Measurements from ENCODE around the gene ZMYND10.

ZMYND10 gene

DNA sequence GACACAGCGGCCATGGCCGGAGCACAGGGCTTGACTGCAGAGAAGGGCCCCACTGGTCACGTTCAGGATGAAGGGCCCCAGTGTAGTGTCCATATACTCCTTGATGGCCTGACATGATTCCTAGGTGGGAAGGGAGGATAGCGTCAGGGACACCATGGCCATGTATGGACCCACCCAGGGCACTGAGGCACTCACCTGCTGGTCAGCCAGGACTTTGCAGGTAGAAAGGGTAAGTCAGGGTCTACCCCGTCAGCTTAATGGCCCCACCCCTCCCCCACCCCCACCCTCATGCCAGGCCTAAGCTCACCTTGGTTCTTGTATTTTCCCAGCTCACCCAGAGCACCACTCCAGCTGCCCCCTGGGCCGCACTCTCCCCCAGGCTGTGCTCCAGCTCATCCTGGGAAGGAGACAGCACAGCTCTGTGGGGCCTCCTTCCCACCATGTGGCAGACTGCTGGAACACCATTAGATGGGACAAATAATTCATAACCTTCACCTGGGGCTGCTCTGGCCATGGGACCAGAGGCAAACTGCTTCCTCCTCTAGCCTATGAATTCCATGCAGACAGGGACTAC, 44.8 kb downstream of the ZMYND10 start:
- no peak for DNase-seq (ENCODE audit: extremely low spot score)
- TF ChIP-seq CTBP1 (IDR thresholded peaks at IDR 0.05; ENCODE audit: borderline replicate concordance) (no peak), SUZ12 (IDR thresholded peaks at IDR 0.05) (no peak)
- ChIA-PET POLR2A (interaction anchor here (1.0 to 3.5 kb wide), 3 partner anchors 9 to 36 kb away, joined by 4 to 21 read pairs (median 5); partner anchors contain the start of gene TUSC2), CTCF (no interaction called here)

DNA sequence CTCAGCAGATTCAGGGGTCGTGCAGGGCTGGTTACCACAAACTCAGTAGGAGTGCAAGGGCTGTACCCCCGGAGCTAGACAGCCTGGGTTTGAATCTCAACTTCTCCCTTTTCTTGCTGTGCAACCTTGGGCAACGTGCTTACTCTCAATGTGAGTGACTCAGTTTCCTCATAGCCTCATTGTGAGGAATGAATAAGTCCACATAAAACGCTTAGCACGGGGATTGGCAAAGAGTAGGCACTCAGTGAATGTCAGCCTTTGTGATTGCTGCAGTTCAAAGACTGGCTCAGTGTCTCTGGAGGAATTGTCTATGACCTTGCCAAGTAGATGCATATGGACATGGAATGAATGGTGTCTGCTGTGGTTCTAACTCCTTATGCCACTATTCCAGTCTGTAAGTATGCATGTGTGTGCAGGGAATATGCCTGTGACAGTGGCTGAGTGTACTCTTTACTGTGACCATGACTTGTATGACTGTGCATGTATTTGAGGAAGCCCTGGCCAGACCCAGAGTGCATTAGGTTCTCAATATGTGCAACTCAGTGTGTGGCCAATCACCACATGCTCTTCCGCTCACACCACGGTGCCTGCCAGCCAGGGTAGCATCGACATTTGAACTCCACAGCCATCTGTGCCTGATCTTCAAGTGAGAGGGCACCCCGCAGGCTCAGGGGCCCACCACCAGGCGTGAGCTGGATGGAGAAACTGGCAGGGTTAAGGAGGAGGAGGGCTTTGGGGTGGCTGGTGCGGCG, 45.4 kb downstream of the ZMYND10 start:
- TF ChIP-seq LEF1 (IDR thresholded peaks at IDR 0.05; ENCODE audit: borderline replicate concordance) (no peak), BHLHE40 (IDR thresholded peaks at IDR 0.05; ENCODE audit: borderline replicate concordance) (no peak), CTBP1 (IDR thresholded peaks at IDR 0.05; ENCODE audit: borderline replicate concordance) (no peak), FOXK2 (IDR thresholded peaks at IDR 0.05) (no peak), ARNT (IDR thresholded peaks at IDR 0.05) (no peak), FOXA1 (IDR thresholded peaks at IDR 0.05) (no peak), ZNF384 (IDR thresholded peaks at IDR 0.05) (no peak), FOXM1 (IDR thresholded peaks at IDR 0.05; ENCODE audit: borderline replicate concordance) (no peak), SUZ12 (IDR thresholded peaks at IDR 0.05) (no peak), SP1 (IDR thresholded peaks at IDR 0.05) (no peak), TARDBP (IDR thresholded peaks at IDR 0.05) (no peak), HDGF (IDR thresholded peaks at IDR 0.05; ENCODE audit: borderline replicate concordance) (peak; percentile 71; the same call in 1 of the 2 replicates), L3MBTL2 (conservative IDR thresholded peaks at IDR 0.05) (peak; percentile 27), NFRKB (IDR thresholded peaks at IDR 0.05) (no peak)
- TF ChIP-seq, protein P1, sequence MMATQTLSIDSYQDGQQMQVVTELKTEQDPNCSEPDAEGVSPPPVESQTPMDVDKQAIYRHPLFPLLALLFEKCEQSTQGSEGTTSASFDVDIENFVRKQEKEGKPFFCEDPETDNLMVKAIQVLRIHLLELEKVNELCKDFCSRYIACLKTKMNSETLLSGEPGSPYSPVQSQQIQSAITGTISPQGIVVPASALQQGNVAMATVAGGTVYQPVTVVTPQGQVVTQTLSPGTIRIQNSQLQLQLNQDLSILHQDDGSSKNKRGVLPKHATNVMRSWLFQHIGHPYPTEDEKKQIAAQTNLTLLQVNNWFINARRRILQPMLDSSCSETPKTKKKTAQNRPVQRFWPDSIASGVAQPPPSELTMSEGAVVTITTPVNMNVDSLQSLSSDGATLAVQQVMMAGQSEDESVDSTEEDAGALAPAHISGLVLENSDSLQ (IDR thresholded peaks at IDR 0.05): no peak
- CTCF ChIA-PET: interaction anchor here (1.3 to 2.1 kb wide), 3 partner anchors 20 to 106 kb away, joined by 3 to 8 read pairs (median 4); no protein-coding TSS in a partner anchor
- POLR2A ChIA-PET: interaction anchor here (0.6 to 3.5 kb wide), 11 partner anchors 9 to 239 kb away, joined by 3 to 23 read pairs (median 4); partner anchors contain the start of gene TUSC2
- no peak for DNase-seq (ENCODE audit: extremely low spot score)

DNA sequence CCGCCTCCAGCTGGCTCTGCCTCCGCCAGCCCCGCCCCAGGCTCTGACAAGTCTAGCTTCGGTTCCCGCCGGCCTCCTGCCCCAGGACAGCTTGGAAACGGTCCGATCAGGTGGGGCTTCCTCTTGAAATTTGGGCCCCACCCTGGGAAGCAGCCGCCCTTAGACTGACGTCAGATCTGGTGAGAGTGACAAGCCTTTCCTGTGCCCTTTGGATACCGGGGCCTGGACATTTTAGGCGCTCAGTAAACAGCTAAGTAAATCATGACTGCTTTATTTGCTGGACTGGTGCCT, 45.9 kb downstream of the ZMYND10 start:
- TF ChIP-seq, protein P1 (IDR thresholded peaks at IDR 0.05): peak; percentile 84
- TF ChIP-seq BHLHE40 (IDR thresholded peaks at IDR 0.05; ENCODE audit: borderline replicate concordance) (no peak), ZNF384 (IDR thresholded peaks at IDR 0.05) (no peak), TARDBP (IDR thresholded peaks at IDR 0.05) (no peak)
- CTCF ChIA-PET: interaction anchor here (0.7 to 2.1 kb wide), 5 partner anchors 21 to 105 kb away, joined by 3 to 8 read pairs (median 4); no protein-coding TSS in a partner anchor
- POLR2A ChIA-PET: interaction anchor here (0.6 to 3.5 kb wide), 11 partner anchors 8 to 269 kb away, joined by 3 to 23 read pairs (median 4); partner anchors contain the start of genes HEMK1 and TUSC2
- no peak for DNase-seq (ENCODE audit: extremely low spot score)

DNA sequence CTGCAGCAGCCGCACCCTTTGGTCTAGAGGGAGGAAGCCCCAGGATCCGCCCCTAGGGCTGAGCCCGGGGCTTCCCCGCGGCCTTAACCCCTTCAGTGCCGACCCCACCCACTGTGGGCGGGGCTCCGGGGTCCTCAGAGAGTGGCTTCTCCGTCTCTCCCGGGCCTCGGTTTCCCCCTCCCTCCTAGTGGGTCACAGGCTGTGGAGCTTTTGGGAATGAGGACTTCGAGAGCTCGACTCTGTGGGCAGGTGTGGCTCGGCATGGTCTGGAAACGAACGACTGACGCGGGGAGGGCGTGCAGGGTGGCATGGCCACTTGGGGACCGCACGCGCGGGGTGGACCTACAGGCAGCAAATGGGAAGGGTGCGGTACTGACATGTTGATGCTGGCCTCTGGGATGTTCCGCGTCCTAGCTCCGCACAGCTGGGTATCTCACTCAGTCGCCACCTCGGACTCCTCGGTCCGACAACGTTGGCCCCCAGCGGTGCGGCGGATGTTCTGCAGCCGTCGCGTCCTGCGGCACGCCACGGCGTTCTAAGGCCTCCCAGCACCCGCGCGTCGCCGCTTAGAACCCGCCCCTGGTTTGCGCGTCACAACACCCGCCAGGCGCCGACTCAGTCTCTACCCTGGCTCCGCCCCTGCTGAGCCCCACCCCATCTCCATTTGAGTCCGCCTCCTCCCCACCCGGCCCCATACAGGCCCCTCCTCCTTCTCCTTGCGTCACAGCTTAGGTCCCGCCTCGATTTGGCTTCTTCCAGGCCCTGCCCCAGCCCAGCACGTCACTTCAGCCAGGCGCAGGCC, 46.5 kb downstream of the ZMYND10 start, which contains the start of the genes HYAL3 and NAA80:
Gene HYAL3, minus strand, starts transcription at position 570 of the 802 bp plus-strand sequence. CDS start 3,803 bp downstream, outside the sequence.
Gene NAA80, minus strand, starts transcription at position 570 of the 802 bp plus-strand sequence. CDS start 1,942 bp downstream, outside the sequence.
- peak; percentile 98 for DNase-seq (ENCODE audit: extremely low spot score)
- ChIA-PET POLR2A (interaction anchor here (0.6 to 3.5 kb wide), 11 partner anchors 15 to 270 kb away, joined by 3 to 23 read pairs (median 4); partner anchors contain the start of genes HEMK1 and TUSC2), CTCF (interaction anchor here (0.7 to 2.1 kb wide), 5 partner anchors 22 to 105 kb away, joined by 3 to 8 read pairs (median 4); no protein-coding TSS in a partner anchor)
- TF ChIP-seq HDGF (IDR thresholded peaks at IDR 0.05; ENCODE audit: borderline replicate concordance): peak; percentile 91
- TF ChIP-seq FOXM1 (IDR thresholded peaks at IDR 0.05; ENCODE audit: borderline replicate concordance): no peak
- TF ChIP-seq L3MBTL2 (conservative IDR thresholded peaks at IDR 0.05): peak; percentile 73; the same call in 1 of the 2 replicates

DNA sequence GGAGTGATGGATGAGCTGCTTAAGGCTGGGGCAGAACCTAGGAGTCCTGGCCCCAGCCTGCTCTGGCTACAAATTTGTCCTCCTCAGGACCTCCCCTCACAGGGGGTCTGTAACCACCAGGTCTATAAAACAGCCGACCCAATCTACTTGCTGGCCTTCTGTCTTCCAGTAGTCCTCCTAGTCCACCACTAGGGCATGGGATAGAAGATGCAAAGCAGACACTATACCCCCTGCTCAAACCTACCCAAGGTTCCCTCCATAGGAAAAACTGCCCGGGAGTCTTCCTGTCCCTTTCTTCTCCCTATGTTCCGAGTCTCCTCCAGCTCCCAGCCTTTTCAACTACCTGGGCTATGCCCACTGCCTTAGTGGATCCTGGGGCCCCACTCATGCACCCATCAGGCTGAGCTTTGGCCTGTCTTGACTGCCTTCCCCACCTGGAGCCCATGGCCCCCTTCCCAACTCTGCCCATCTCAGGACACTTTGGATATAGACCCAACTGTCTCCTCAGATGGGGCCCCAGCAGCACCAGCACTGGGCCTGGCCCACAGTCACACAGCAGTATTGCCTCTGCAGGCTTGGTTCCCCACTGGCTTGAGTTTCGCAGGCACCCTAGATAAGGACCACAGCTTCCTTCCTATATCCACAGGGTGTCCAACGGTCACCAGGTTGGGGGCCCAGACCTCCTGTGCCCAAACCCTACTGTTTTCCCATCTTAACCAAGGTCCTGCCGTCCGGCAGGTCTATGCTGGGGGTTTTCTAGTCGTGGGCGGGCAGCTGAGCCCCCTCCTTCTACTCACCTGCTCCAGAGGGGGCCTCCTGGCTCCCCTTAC, 47.4 kb downstream of the ZMYND10 start:
- TF ChIP-seq LEF1 (IDR thresholded peaks at IDR 0.05; ENCODE audit: borderline replicate concordance) (no peak), TARDBP (IDR thresholded peaks at IDR 0.05) (no peak), L3MBTL2 (conservative IDR thresholded peaks at IDR 0.05) (no peak), BHLHE40 (IDR thresholded peaks at IDR 0.05; ENCODE audit: borderline replicate concordance) (no peak), ARNT (IDR thresholded peaks at IDR 0.05) (no peak)
- TF ChIP-seq, protein P1 (IDR thresholded peaks at IDR 0.05): no peak
- POLR2A ChIA-PET: interaction anchor here (1.1 to 3.5 kb wide), 5 partner anchors 23 to 39 kb away, joined by 3 to 23 read pairs (median 11); partner anchors contain the start of gene TUSC2
- CTCF ChIA-PET: interaction anchor here (0.9 to 2.1 kb wide), 3 partner anchors 24 to 104 kb away, joined by 3 to 8 read pairs (median 3); no protein-coding TSS in a partner anchor
- DNase-seq (ENCODE audit: extremely low spot score): no peak

Measured in HEK293T (cell line).